Stimulated activated CD4-positive, alpha-beta T cell treated with anti-CD3 and anti-CD28 coated beads, Interleukin-4, amount 100 ng/mL, for 48 hours (primary cell): Measurements from ENCODE around the gene TAF1A.

Experiments
- DNase-seq, 2 donors: peaks; one replicate each; pipeline ENCODE4 v3.0.0-alpha.2; 2020; ENCODE audit warnings: low read depth in 2 of 2

TAF1A gene

GRCh38 chr1:222535455-222535854, 54.3 kb downstream of the TAF1A start:
- DNase-seq, result no peak

GRCh38 chr1:222530852-222531251, 58.9 kb downstream of the TAF1A start:
- DNase-seq, result no peak

GRCh38 chr1:222529916-222530315, 59.8 kb downstream of the TAF1A start:
- no peak for DNase-seq

GRCh38 chr1:222529181-222529580, 60.6 kb downstream of the TAF1A start:
- no peak for DNase-seq

GRCh38 chr1:222525951-222526350, 63.8 kb downstream of the TAF1A start:
- DNase-seq, result no peak

- no peak for DNase-seq
Measured at GRCh38 chr1:222523852-222524251, 65.9 kb downstream of the TAF1A start.

- DNase-seq, result no peak
Measured at GRCh38 chr1:222522105-222522915, 67.4 kb downstream of the TAF1A start.

- DNase-seq, result no peak
Measured at GRCh38 chr1:222521299-222522104, 68.2 kb downstream of the TAF1A start.
